ENCODE data around the gene LAMP1. TPM values are rescaled to one million over a fixed set of nuclear protein-coding genes. Genes with fewer than 3 reads are reported as not detected.
"Not testable (repeated sequence)": the region's sequence is repeated elsewhere in the genome, so short reads cannot be mapped to it uniquely, and the experiment has no call there.

Gene LAMP1
- total RNA-seq, 4 donors from 2014 or later, result 85.6 to 144 (median 93.4) TPM

DNA sequence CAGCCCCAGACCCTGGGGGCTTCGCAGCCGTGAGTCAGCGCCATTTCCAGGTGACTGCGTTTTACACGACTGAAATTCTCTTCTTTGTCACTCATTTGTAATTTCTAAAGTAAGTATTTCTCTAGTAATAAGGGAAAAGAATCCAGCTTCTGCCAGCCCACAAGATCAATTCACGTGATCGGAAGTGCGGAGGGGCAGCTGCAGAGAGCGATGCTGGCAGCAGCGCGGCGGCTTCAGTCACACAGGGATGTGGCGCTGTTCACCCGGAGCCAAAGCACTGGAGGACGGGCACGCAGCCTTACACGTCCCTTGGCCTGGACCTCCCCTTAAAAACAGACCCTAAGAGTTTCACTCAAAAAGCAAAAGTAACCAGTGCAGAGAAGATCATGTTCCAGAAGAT is 48.4 kb downstream of the LAMP1 start:
- Histone ChIP-seq H3K4me3 (no peak overlapping the region), H3K9me3 (no peaks in the 10 kb centered on the region), H3K4me1 (no peaks in the 10 kb centered on the region), H3K36me3 (no peaks in the 10 kb centered on the region), H3K27me3 (no peaks in the 10 kb centered on the region), H3K27ac (no peak overlapping the region)
- DNase-seq, result no peak
- intact Hi-C loops (cut with DNase I; ENCODE audit: low total_unique reads), result no loop called here
- TF ChIP-seq, protein P1, sequence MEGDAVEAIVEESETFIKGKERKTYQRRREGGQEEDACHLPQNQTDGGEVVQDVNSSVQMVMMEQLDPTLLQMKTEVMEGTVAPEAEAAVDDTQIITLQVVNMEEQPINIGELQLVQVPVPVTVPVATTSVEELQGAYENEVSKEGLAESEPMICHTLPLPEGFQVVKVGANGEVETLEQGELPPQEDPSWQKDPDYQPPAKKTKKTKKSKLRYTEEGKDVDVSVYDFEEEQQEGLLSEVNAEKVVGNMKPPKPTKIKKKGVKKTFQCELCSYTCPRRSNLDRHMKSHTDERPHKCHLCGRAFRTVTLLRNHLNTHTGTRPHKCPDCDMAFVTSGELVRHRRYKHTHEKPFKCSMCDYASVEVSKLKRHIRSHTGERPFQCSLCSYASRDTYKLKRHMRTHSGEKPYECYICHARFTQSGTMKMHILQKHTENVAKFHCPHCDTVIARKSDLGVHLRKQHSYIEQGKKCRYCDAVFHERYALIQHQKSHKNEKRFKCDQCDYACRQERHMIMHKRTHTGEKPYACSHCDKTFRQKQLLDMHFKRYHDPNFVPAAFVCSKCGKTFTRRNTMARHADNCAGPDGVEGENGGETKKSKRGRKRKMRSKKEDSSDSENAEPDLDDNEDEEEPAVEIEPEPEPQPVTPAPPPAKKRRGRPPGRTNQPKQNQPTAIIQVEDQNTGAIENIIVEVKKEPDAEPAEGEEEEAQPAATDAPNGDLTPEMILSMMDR (IDR thresholded peaks at IDR 0.05), result no peak
- TF ChIP-seq POLR2A (IDR thresholded peaks at IDR 0.05), result no peak

DNA sequence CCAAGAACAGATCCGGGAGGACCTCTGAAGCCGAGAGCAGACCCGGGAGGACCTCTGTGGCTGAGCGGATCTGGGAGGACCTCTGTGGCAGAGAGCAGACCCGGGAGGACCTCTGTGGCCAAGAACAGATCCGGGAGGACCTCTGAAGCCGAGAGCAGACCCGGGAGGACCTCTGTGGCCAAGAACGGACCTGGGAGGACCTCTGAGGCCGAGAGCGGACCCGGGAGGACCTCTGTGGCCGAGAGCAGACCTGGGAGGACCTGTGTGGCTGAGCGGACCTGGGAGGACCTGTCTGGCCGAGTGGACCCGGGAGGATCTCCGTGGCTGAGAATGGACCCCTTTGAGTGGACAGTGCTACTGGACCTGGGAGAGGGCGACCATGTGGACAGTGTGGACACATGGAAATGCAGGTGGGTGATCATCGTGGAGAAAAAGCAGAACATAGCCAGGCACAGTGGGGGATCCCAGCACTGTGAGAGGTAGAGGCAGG is 50.7 kb downstream of the LAMP1 start:
- H3K36me3 ChIP-seq; H3K9me3 ChIP-seq; H3K4me1 ChIP-seq; intact Hi-C loops (cut with DNase I; ENCODE audit: low total_unique reads); H3K4me3 ChIP-seq; H3K27me3 ChIP-seq; H3K27ac ChIP-seq; DNase-seq: not testable (repeated sequence)

DNA sequence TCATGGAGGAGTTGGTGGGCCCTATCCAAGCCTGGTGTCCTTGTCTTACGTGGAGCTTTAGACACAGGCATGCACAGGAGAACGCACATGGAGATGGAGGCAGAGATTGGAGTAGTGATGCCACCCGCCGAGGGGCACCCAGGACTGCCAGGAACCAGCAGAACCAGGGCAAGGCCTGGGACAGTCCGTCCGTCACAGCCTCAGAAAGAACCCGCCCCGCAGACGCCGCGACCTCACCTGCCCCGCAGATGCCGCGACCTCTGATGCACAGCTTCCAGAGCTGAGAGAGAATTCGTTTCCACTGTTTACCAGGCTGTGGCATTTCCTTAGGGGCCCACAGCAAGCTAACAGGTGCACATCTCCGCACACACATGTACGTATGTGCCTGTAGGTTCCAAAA is 51.6 kb downstream of the LAMP1 start:
- no peak overlapping the region for H3K27ac ChIP-seq
- H3K27me3 ChIP-seq, result no peaks in the 10 kb centered on the region
- no peaks in the 10 kb centered on the region for H3K9me3 ChIP-seq
- DNase-seq, result no peak
- H3K4me3 ChIP-seq, result no peak overlapping the region
- no peaks in the 10 kb centered on the region for H3K4me1 ChIP-seq
- intact Hi-C loops (cut with DNase I; ENCODE audit: low total_unique reads), result no loop called here
- no peaks in the 10 kb centered on the region for H3K36me3 ChIP-seq
- TF ChIP-seq, protein P1 (IDR thresholded peaks at IDR 0.05), result no peak
- TF ChIP-seq POLR2A (IDR thresholded peaks at IDR 0.05), result no peak

DNA sequence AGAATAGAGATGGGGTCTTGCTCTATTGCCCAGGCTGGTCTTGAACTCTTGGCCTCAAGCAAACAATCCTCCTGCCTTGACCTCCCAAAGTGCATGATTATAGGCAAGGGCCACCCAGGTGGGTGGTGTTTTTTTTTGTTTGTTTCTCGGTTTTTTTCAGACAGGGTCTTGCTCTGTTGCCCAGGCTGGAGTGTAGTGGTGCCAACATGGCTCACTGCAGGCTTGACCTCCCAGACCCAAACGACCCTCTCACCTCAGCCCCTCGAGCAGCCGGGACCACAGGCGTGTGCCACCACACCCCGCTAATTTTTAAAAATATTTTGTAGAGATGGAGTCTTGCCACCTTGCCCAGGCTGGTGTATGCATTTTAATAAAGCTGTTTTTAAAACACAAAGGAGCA is 52.0 kb downstream of the LAMP1 start:
- Histone ChIP-seq H3K27ac (no peak overlapping the region), H3K4me3 (no peak overlapping the region), H3K36me3 (no peaks in the 10 kb centered on the region), H3K4me1 (no peaks in the 10 kb centered on the region), H3K27me3 (no peaks in the 10 kb centered on the region), H3K9me3 (no peaks in the 10 kb centered on the region)
- TF ChIP-seq POLR2A (IDR thresholded peaks at IDR 0.05), result no peak
- TF ChIP-seq, protein P1 (IDR thresholded peaks at IDR 0.05), result no peak
- no peak for DNase-seq
- intact Hi-C loops (cut with DNase I; ENCODE audit: low total_unique reads), result no loop called here

GRCh38 chr13:113349491-113349890 is 52.5 kb downstream of the LAMP1 start:
- no peak overlapping the region for H3K4me3 ChIP-seq
- DNase-seq, result no peak
- H3K27me3 ChIP-seq, result no peaks in the 10 kb centered on the region
- no peaks in the 10 kb centered on the region for H3K4me1 ChIP-seq
- no peak overlapping the region for H3K27ac ChIP-seq
- TF ChIP-seq POLR2A (IDR thresholded peaks at IDR 0.05), result no peak
- TF ChIP-seq, protein P1 (IDR thresholded peaks at IDR 0.05), result no peak
- intact Hi-C loops (cut with DNase I; ENCODE audit: low total_unique reads), result no loop called here
- H3K9me3 ChIP-seq, result no peaks in the 10 kb centered on the region
- no peaks in the 10 kb centered on the region for H3K36me3 ChIP-seq
